Measurements from ENCODE around the gene GAB4. TPM values are rescaled to one million over a fixed set of nuclear protein-coding genes. Genes with fewer than 3 reads are reported as not detected.
A peak's percentile ranks its signal among the peaks of the same experiment; 100 is the strongest.
"Not testable (repeated sequence)": the region's sequence is repeated elsewhere in the genome, so short reads cannot be mapped to it uniquely, and the experiment has no call there.

Gene GAB4, protein sequence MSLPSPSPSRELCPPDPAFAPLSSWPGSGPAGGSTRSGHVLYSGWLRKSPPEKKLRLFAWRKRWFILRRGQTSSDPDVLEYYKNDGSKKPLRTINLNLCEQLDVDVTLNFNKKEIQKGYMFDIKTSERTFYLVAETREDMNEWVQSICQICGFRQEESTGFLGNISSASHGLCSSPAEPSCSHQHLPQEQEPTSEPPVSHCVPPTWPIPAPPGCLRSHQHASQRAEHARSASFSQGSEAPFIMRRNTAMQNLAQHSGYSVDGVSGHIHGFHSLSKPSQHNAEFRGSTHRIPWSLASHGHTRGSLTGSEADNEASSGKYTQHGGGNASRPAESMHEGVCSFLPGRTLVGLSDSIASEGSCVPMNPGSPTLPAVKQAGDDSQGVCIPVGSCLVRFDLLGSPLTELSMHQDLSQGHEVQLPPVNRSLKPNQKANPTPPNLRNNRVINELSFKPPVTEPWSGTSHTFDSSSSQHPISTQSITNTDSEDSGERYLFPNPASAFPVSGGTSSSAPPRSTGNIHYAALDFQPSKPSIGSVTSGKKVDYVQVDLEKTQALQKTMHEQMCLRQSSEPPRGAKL
- polyA plus RNA-seq (2012; ENCODE audit: low read depth, missing spikeins): not detected

DNA sequence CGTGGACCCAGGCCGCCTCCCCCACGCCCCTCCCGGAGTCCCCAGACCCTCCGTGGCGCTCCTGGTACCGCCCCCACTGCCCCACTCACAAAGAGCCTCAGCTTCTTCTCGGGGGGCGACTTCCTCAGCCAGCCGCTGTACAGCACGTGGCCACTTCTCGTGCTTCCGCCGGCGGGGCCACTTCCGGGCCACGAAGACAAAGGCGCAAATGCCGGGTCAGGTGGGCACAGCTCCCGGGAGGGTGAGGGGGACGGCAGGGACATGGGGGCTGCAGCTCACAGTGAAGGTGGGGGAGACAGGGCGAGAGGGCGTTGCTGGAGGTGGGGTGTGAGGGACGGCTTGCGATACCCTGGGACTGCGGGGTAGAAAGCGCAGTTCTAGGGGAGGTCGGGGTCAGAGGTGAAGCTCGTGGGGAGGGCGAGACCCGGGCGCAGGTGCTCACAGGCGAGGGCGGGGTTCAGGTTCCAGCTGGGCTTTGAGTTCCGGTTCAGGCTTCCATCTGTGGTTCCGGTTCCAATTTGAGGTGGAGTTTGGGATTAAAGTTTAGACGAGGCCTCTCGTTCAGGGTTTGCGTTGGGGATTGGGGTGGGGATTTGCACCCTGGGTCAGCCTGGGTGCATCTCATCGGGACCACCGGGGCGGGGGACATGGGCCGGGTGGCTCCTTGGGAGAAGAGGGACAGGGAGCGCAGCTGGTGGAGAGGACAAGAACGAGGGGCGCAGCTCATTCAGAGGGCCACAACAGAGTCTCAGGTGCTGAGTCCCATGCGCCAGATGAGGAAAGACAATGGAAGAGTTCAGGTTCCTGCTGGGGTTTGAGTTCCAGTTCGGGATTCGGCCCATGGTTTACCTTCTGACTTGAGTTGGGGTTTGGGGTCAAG is at the start of gene GAB4:
Gene GAB4 (minus strand): TSS at position 371 of the 880 bp plus-strand sequence. CDS start 108 bp downstream, at position 263.
- TF ChIP-seq TAF1 (IDR thresholded peaks at IDR 0.05; ENCODE audit: low read depth, low read length) (no peak), POU2F2 (IDR thresholded peaks at IDR 0.05; ENCODE audit: low read depth, low read length) (no peak), POLR2AphosphoS5 (IDR thresholded peaks at IDR 0.05; ENCODE audit: low read depth, low read length) (no peak), SPI1 (IDR thresholded peaks at IDR 0.05; ENCODE audit: low read depth, low read length) (no peak), POLR2A (IDR thresholded peaks at IDR 0.05; ENCODE audit: low read depth, low read length) (no peak), PAX5 (IDR thresholded peaks at IDR 0.05; ENCODE audit: insufficient read depth, low read length, severe bottlenecking) (no peak)
- FAIRE-seq (no peak), DNase-seq (ENCODE audit: insufficient read length, low spot score) (no peak)

DNA sequence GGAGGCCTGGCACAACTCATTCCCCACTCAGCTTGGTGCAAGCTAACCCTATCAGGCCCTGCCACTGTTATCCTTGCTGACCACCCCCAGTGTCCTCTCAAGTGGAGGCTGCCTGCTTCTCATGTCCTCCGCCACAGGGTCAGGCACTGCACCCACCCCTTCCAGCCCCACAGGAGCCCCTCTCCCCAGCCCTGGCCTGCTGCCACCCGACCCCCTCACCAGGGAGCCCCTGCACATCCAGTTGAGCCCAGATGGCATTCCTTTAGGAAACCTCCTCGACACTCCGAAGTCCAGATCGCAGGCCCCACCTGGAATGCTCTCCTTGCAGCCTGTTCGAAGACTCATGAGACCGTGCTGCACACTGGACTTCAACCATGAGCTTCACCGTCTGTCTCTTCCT is 48.8 kb upstream of the GAB4 start:
- no peak for TF ChIP-seq POU2F2 (IDR thresholded peaks at IDR 0.05; ENCODE audit: low read depth, low read length)
- no peak for TF ChIP-seq SPI1 (IDR thresholded peaks at IDR 0.05; ENCODE audit: low read depth, low read length)
- TF ChIP-seq TAF1 (IDR thresholded peaks at IDR 0.05; ENCODE audit: low read depth, low read length): no peak
- TF ChIP-seq PAX5 (IDR thresholded peaks at IDR 0.05; ENCODE audit: insufficient read depth, low read length, severe bottlenecking): no peak
- TF ChIP-seq POLR2AphosphoS5 (IDR thresholded peaks at IDR 0.05; ENCODE audit: low read depth, low read length): no peak
- TF ChIP-seq POLR2A (IDR thresholded peaks at IDR 0.05; ENCODE audit: low read depth, low read length): no peak
- FAIRE-seq (no peak), DNase-seq (ENCODE audit: insufficient read length, low spot score) (no peak)

DNA sequence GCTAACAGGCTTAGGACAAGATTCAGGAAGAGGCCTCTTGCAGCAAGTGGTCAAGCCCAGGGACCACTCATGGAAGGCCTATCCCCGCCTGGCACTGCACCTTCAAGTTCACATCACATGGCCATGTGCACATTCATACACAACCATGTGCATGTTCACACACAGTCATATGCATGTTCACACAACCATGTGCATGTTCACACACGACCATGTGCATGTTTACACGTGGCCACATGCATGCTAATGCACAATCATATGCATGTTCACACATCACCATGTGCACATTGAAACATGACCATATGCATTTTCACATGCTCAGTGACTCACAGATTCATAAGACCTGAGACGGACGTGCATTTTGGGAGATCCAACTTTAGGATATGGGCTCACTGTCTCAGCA is 48.0 kb upstream of the GAB4 start:
- TF ChIP-seq POU2F2 (IDR thresholded peaks at IDR 0.05; ENCODE audit: low read depth, low read length): no peak
- TF ChIP-seq POLR2A (IDR thresholded peaks at IDR 0.05; ENCODE audit: low read depth, low read length): no peak
- no peak for TF ChIP-seq SPI1 (IDR thresholded peaks at IDR 0.05; ENCODE audit: low read depth, low read length)
- no peak for TF ChIP-seq TAF1 (IDR thresholded peaks at IDR 0.05; ENCODE audit: low read depth, low read length)
- TF ChIP-seq PAX5 (IDR thresholded peaks at IDR 0.05; ENCODE audit: insufficient read depth, low read length, severe bottlenecking): no peak
- TF ChIP-seq POLR2AphosphoS5 (IDR thresholded peaks at IDR 0.05; ENCODE audit: low read depth, low read length): no peak
- peak; percentile 9 for FAIRE-seq

DNA sequence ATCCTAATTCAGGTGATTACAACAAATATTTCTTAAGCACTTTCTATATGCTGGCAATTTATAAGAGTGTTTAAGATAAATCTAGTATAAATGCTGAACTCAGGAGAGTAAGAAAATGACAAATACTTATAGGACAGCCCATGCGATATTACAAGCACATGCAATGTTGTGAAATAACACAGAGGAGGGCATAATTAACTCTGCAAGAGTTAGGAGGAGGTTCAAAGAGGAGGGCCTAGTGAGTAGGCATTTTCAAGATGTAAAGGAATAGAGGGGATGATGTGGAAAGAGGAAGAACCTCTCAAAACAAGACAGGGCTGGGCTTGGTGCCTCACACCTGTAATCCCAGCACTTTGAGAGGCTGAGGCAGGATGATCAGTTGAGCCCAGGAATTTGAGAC is 39.6 kb upstream of the GAB4 start:
- no peak for FAIRE-seq
- TF ChIP-seq POLR2A (IDR thresholded peaks at IDR 0.05; ENCODE audit: low read depth, low read length) (no peak), SPI1 (IDR thresholded peaks at IDR 0.05; ENCODE audit: low read depth, low read length) (no peak), POLR2AphosphoS5 (IDR thresholded peaks at IDR 0.05; ENCODE audit: low read depth, low read length) (no peak), PAX5 (IDR thresholded peaks at IDR 0.05; ENCODE audit: insufficient read depth, low read length, severe bottlenecking) (no peak), POU2F2 (IDR thresholded peaks at IDR 0.05; ENCODE audit: low read depth, low read length) (no peak), TAF1 (IDR thresholded peaks at IDR 0.05; ENCODE audit: low read depth, low read length) (no peak)
- no peak for DNase-seq (ENCODE audit: insufficient read length, low spot score)

More for the DNA sequence above, 48.0 kb upstream of the GAB4 start:
- no peak for DNase-seq (ENCODE audit: insufficient read length, low spot score)

DNA sequence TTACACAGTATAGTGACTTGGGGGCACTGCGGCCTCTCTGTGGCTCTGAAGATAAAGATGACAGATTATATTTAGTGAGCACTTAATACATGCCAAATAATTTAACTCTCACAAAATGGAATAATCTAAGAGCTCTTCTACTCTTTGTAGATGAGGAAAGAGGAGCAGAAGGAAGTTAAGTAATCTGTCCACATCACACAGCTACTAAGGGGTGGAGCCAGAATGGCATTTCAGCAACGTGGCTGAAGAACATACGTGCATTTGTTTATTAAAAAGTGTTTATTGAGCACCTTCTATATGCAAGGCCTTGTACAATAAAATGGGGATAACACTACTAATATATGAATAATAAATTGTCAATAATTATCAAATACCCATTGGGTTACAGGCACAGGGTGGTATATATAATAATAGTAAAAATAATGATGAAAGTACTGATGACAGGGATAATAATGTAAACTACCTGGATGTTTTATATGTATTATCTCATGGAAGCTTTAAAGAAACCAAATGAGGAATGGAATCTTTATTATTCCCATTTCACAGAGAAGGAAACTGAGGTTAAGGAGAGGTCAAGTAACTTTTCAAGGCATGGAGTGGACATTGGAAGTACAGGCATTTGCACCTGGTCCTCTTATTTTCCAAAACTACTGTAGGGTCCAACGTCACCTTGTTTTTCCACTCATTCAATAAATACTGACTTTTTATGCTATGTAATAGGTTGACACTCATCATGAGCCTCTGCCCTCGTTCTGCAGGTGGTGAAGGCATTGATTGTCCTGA is 38.7 kb upstream of the GAB4 start:
- no peak for DNase-seq (ENCODE audit: insufficient read length, low spot score)
- no peak for FAIRE-seq
- no peak for TF ChIP-seq POU2F2 (IDR thresholded peaks at IDR 0.05; ENCODE audit: low read depth, low read length)
- no peak for TF ChIP-seq PAX5 (IDR thresholded peaks at IDR 0.05; ENCODE audit: insufficient read depth, low read length, severe bottlenecking)
- TF ChIP-seq POLR2AphosphoS5 (IDR thresholded peaks at IDR 0.05; ENCODE audit: low read depth, low read length): no peak
- TF ChIP-seq TAF1 (IDR thresholded peaks at IDR 0.05; ENCODE audit: low read depth, low read length): no peak
- no peak for TF ChIP-seq SPI1 (IDR thresholded peaks at IDR 0.05; ENCODE audit: low read depth, low read length)
- TF ChIP-seq POLR2A (IDR thresholded peaks at IDR 0.05; ENCODE audit: low read depth, low read length): no peak

DNA sequence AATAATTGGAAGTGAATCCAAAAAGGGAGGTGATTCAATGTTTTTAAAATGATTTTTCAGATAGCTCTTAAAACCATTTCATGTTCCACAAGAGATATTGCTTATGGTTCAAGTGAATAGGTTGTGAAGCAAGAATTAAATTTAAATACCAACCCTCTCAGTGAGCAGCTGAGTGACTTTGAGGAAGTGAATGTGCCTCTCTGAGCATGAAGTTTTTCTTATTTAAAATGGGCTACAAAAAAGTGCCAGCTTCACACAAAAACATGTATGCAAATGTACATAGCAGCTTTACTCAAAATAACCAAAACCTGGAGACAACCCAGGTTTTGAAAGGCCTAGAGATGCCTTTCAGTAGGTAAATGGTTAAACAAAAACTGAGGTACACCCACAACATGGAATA is 35.5 kb upstream of the GAB4 start:
- DNase-seq (ENCODE audit: insufficient read length, low spot score) (no peak), FAIRE-seq (no peak)
- TF ChIP-seq PAX5 (IDR thresholded peaks at IDR 0.05; ENCODE audit: insufficient read depth, low read length, severe bottlenecking) (no peak), POLR2A (IDR thresholded peaks at IDR 0.05; ENCODE audit: low read depth, low read length) (no peak), POU2F2 (IDR thresholded peaks at IDR 0.05; ENCODE audit: low read depth, low read length) (no peak), TAF1 (IDR thresholded peaks at IDR 0.05; ENCODE audit: low read depth, low read length) (no peak), SPI1 (IDR thresholded peaks at IDR 0.05; ENCODE audit: low read depth, low read length) (peak; percentile 31; the same call in 1 of the 2 replicates), POLR2AphosphoS5 (IDR thresholded peaks at IDR 0.05; ENCODE audit: low read depth, low read length) (no peak)

DNA sequence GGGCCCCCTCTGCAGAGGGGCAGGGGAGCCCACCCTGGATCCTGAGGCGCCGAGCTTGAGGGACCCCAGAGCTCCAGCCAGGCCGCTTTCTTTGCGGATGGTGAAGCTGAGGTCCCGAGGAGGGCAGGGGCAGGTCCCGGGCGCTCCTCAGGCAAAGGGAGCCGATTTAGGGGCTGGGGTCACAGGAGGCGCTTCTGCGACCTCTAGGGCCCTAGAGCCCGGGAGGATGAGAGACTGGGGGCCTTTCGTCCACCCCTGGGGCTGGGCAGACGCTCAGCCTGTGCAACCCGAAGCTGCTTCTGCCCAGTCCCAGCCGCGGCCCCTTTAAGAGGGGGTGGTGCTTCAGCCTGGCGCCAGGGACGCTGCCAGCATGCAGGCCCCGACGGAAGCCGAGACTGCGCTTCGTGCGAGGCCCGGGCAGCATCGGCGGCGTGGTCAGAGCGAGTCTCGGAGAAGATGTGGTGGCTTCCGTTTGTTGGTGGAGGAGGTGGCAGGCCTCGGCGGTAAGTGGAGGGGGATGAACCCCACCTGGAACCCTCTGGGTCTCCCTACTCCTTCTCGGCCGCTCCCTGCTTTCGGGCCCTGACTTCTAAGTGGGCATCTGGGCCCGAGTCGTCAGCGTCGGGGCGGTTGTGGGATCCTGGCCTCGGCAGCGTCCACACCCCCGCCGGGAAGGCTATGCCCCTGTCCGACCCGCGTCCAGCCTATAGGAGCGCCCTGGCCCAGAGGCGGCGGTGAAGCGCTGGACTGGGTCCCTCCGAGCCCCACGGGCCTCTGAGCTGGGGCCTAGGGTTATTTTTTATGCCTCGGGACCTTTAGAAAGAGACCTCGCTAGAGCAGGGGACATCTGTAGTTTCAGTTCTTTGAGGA is 29.1 kb upstream of the GAB4 start:
- not testable (repeated sequence) for DNase-seq (ENCODE audit: insufficient read length, low spot score); FAIRE-seq

DNA sequence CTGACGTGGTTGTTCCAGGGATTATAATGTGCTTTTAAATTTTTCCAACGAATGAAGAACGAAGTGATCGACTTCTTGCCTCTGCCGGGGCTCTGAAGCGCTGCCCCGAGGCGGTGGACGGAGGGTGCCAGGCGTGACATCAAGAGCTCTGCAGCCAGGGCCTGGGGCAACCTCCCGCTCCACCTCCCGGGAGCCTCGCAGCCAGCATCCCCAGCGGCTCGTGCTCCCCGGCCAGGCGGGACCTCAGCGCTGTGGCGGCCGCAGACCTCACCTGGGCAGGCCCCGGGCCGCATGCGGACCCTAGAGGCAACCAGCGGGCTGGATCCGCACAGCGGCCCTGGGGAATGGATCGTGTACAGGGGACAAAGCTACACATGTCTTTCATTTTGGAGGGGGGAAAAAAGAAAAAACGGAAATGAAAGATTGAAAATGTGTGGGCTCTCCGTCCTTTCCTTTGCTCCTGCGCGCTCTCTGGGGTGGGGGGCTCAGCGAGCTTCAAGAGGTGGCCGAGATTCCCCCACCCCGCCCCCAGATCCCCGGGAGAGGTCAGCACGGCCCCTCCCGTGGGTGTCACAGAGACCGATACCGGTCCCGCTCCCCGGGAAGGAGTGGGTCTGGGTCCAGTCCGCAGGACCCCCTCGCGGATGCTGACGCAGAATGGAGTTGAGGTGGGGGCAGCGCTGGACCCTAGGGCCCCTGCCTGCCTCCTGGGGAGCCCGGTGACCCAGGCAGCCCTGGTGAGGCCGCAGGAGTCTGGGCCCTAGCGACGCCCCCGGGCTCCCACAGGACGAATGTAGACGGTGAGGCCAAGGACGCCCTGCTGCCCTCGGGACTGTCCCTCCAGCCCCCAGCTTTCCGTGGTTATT is 28.2 kb upstream of the GAB4 start:
- not testable (repeated sequence) for FAIRE-seq; DNase-seq (ENCODE audit: insufficient read length, low spot score)

Data from GM12891 (cell line).